Dedifferentiated amniotic fluid mesenchymal stem cell (primary cell): ENCODE measurements around the gene COL8A1.
A peak's percentile ranks its signal among the peaks of the same experiment; 100 is the strongest.

Experiments
- DNase-seq: peaks from one replicate; pipeline ENCODE4 v3.0.0-alpha.2; 2016; ENCODE audit errors: extremely low spot score

Gene COL8A1

DNA sequence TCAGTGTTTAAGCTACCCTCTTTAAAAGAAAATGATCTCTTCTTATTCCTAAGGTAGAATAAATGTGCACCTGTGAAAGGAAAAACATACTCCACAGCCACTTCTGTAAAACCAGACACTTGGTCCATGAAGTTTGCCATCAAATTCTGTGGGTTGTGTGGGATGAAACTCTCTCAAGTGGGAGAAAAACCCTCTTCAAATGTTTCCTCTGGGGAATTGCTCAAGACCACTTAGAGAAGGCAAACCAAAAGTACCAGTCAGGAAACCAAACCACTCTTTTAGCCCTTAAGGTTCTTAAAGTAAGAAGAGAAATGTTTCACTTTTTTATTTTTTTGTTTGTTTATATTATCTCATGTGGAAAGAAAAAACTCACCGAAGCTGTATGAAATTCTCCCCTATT lies 1.2 kb downstream of the COL8A1 start:
- DNase-seq: no peak

DNA sequence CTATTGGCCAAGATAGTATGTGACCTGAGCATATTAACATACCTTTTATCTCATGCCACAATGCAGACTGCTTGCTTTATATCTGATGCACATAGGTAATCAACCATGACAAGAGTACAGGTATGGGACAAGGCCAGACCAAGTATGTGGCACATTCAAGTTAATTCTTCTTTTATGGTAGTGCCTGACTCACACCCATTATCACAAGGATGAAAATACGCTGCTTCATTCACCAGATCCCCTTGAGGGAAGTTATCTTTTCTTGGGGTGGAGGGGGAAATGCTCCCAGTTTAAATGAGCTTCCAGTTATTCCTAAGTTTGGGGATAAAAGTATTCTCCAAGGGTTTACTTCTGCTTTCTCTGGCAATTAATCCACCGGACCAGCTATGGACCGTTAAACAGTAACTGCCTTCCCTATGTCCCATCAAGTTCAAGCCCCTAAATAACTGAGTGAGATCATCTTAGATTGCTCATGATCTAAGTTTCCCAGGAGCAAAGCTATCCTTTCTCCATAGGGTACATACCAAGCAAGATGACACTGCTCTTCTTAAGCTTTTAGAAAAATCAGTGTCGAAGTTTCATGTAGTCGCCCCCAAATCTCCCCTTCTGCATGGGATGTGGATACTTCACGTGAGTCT lies 1.9 kb downstream of the COL8A1 start:
- no peak for DNase-seq

DNA sequence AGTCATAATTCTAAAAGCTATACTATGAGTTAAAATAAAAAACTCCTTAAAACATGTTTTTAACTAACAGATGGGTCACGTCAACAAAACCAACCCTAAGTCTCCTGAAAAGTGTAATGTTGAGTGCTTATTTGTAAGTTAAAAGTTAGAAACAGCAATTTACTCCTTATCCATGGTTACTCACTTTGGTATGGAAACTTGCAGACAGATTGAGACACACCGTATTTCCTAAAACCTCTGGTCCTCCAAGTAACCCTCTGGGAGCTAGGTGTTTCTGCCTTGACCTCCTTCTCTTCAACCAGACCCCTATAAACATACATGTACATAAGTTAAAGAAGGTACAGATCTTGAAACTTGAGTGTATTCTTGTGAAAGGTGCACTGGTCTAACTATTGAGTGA lies 3.1 kb downstream of the COL8A1 start:
- DNase-seq: no peak

DNA sequence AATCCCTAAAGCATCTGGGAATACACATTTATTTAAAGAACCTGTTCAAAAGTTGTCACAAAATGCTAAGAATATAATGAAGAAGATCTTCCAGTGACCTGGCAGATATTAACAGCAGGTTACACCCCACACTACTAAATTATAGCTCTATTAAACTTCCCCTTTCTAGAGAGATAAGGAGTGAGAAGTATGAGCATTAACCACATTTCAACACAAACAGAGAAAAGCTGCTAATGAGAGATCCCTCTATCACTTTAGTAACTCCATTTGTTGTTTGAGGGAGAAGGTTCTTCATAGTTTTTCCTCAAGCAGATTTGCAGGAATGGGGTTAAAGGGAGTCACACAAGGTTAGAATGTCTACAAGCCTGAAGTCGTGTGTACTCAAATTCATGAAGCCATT lies 3.6 kb downstream of the COL8A1 start:
- DNase-seq: no peak

DNA sequence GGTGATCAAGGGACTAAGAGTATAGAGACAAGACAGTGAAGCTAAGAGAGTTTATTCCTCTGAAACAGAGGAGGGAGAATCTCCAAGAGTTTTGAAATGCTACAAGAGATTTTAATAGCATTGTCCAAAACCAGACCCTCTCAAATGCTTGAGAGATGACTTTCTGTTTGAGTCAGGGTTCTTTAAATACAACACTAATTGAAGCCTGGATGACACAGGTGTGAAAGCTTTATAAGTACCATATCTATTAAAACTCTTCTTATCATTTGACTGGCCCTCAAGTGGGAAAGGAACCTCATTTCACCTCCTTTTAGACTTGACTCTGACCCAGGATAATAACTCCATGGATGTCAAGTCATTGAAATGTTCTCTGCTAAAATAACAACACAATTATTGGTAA lies 5.6 kb downstream of the COL8A1 start:
- no peak for DNase-seq

DNA sequence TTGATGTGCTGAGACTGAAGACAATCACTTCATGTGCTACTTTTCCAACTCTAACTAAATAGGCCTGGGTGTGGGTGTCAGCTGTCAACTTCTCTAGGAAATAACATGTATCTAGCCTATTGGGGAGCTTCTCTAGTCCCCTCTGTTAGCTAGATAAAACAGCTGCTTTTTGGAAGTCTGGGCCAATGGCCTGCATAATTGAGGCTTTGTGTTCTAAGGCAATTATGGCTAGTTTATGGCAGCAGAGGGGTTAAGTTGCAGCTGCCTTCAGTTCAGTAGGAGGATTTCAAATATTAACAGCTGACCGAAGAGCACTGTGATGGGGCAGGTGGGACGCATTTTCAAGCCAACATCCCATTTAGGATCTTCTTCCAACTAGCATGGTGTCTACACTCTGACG lies 6.4 kb downstream of the COL8A1 start:
- DNase-seq: no peak

DNA sequence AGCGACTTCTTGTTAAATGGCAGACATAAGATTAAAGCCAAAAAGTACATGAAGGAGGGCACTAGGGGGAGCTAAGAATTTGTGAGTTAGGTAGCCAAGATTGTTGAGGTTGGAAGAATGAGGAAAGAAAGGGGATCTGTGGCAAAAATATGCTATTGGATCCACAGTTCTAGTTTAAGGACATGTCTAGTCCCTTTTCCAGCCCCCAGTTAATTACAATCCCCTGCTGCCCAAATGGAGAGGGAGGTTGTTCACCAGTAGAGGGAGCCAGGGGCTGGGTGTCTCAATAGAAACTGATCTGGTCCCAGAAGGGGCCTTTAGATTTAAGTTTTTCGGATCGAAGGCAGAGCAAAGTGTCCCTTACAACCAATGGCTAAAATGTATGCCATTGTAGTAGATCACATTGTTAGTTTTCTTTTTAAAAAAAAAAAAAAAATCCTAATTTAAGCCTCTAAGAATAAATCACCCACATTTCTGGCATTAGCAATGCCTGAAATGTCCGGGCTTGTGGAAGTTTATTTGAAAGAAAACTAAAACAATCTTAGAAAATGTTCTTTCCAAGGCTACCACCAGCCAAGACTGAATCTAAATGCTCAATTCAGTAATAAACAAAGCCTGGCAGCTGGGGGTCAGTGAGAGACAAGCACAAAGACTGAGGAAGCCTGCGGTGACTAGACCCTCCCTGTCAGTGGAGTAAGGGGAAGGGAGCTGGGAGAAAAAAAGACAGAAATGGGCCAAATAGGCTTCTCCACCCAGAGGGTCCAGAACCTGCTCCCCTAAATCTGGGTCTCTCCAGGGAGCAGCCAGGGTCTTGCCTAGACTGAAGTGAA lies 7.1 kb downstream of the COL8A1 start:
- DNase-seq: peak; percentile 47

DNA sequence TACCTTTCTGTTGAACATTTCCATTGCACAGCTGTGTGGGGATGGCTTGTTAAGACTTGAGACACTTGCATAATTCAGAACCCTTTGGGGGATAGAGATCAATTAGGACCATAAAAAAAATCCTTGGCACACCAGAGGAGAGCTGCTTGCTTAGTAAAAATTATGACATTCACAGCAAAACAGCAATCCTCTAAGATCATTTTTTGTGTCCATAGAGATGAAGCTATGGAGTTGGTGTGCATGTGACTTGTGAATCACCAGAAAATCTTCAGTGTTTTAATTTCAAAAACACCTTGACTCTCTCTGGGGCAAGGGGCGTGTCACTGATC lies 7.7 kb downstream of the COL8A1 start:
- no peak for DNase-seq

DNA sequence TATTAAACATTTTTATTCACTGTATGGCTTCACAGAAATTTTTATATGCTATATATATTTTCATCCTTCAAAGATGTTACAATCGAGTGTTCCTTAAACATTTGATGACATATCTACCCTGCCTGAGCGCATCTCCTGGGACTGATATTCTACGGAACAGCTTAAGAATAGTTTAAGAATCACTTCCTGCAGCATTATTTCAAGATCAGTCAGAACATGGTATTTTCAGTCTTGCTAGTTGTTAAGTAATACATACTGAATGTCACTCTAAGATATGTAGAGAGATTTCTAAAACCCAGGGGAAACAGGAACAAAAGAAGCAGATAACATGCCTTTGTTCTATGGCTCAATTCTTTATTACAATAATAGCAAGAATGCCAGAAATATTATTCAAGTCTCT lies 8.7 kb downstream of the COL8A1 start:
- no peak for DNase-seq

DNA sequence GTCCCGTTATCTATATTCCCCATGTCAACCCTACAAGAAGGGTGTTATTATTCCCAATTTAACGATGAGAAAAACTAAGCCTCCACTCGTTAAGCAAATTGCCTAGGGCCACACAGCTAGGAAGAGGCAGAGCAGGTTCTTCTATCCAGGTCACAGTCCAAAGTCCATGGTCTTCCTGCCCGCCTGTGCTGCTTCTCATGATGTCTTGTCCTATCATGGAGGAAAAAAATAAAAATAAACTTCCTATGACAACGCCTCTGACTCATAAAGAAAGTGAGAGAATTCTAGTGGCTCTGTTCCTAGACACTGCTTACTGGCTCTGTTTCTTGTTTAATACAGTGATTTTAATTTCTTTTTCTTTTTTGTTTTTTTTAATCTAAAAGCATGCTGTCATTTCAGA lies 9.7 kb downstream of the COL8A1 start:
- no peak for DNase-seq

DNA sequence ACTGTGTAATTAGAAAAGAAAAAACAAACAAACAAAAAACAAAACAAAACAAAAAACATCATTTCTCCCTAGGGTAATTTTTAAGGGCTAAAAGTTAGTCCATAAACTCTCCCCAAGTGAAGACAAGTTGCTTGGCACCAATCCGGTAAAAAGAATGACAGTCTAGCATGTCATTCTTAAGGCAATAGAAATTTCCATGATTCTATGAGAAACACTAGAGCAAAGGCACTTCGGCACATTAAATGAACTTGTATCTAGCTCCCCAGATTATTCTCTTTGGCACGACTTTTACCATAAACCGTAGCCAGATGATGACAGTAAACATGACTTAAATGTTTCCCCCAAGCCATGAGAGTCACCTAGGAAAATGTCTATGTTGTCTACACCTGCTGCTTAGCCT lies 10.1 kb downstream of the COL8A1 start:
- no peak for DNase-seq

DNA sequence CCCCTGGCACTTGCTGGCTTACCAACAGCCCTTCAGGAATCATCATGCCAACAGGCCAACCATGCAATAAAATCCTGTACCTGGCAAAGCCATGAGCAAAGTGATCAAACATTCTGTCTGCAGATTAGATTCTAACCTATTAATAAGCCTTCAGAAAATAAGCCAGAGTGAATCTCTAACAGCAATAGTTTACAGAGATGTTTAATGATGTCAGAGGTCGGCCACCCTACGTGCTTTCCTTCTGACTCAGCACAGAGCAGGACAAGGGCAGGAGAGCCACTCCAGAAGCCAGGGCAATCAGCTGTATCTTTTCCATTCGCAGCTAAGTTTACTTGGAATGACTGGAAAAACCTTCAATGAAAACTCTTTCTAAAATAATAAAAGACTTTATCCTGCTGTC lies 13.1 kb downstream of the COL8A1 start:
- DNase-seq: no peak

DNA sequence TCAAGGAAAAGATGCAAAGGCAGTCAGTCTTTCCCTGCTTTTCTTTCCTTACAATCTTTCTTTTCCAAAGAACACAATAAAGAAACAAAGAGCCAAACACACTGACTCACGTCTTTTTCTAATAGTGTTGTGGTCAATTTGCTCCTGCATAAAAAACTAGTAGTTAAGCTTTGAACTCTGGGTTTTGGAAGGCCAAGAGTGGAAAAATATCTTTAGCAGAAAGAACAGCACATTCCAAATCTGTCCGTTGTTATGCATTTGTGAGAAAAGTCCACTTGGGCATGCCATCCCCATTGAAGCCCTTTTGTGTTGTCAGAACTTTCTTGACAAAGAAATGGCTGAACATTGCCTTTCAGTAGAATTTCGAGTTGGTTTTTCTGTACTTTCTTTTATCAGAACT lies 18.2 kb downstream of the COL8A1 start:
- no peak for DNase-seq

DNA sequence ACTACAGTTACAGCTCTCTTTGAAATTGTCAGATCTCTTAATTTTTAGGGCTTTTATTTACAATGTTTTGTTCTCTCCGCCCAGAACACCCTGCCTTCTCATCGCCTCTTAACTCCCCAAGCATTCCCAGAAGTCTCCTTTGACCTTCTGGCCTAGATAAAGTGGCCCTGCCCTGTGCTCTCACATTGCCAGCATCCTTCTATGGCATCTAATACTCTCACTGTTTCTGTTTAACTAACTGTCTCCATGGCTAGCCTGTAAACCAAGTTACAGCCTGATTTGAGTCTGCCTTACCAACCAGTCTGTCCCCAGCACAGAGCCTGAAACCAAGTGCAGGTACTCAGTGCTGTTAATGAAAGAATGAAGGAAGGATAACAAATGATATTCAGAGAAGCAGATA lies 19.9 kb downstream of the COL8A1 start:
- no peak for DNase-seq

DNA sequence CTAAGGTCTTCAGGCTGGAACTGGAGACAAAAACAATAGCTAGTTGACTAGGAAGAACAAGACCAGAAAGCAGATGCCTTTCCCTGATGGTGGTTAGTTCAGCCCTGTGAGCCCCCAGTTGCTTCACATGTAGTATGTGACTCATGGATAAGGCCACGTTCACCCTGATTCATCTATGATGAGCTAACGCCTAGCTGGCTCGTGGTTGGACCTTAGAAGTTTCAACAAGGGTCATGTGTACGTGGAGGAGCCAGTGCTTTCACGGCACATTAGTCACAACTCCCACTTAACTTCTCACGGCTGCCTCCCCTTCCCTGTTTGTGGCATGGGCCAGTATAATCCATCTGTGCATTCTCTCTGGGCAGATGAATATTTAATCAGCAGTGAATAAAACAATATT lies 20.6 kb downstream of the COL8A1 start:
- peak; percentile 83 for DNase-seq

DNA sequence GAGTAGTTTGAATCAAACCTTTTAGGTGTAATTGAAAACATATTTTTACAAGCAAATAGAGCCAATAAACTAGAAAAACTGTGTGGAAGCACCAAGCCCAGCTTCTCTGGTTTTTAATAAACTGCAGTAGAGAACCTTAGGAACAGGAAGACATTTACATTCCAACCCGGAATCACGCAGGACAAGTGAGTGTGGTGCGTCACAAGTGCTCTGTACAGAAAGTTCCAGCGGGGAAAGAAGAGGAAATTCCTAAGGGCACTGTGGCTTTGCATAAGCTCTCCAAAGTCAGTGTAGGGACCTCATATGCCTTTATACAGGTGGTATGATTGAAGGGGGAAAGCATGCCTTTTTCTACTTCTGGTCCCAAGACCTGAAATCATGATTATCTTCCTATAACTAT lies 21.6 kb downstream of the COL8A1 start:
- DNase-seq: no peak

DNA sequence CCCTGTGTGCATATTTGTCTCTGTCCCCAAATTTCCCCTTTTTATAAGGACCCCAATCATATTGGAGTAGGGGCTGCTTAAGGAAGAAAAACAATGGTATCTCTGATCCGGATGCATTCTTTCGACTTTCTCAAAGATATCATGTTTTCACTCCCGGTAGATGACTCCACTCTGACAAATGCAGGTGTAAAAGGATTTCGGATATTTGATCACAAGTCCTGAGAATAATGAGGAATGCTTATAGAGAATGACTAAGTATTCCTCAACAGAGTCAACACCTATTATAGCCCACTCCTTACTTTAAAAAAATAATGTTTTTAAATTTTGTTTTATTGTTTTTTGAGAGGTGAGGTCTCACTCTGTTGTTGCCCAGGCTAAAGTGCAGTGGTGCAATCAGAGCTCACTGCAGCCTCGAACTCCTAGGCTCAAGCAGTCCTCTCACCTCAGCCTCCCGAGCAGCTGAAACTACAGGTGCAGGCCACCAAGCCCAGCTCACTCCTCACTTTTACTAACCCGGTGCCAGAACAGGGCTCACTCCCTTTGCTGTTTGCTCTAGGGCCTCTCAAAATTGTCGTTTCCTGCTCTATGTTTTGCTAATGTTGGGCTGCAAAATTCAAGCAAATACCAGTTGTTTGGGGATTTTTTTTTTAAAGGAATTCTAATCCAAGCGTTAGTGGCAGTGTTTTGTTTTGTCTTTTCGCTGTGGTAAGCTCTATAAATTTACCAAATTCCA lies 24.6 kb downstream of the COL8A1 start:
- DNase-seq: no peak

DNA sequence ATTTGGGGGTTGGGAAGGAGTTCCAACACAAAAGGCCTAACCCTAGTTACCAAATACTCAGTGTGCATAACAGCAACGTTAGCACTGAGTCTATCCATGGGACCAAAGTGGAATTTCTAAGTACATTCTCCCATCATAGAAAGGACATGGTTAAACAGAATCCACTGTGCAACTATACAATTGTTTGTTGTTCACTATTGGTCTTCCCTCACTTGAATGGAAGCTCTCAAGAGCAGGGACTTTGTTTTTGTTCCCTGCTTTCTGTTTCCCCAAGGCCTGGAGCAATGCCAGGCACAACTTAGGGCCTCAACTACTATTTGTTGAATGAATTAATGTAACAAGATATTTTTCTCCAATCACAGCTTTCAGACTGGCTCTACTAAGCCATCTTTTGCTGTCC lies 25.6 kb downstream of the COL8A1 start:
- DNase-seq: no peak

DNA sequence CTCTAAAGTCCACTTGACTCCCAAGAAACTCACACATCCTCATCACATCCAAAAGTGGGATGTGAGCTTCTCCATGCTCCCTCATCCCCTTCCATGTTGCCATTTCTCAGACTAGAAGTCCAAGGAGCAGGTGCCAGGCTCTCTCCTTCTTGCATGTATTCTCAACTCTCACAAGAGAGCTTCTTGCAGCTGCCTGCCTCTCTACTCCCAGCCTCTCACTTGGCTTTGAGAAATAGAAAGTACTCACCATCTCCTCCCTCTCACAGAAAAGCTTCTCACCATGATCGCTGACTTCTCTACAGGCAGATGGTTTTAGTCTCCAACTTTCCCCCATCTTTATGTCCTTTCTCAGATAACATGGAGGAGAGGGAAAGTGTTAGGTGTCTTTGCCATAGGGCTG lies 26.6 kb downstream of the COL8A1 start:
- no peak for DNase-seq

DNA sequence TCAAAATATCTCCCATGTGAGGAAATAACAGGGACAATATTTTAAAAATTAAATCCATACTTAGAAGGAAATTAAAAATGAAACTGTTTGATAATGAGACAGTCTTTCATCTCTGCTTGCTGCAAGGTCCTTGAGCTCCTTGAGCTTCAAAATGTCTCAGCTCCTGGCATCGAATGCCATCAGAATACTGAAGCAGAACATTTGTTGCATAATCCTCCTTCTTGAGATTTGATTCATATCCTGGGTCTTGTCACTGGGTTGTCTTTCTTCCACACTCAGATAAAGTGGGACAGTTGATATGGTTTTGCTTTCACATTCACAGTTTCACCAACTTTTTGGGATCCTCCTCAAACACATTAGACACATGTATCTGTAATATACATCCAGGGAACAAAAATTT lies 27.8 kb downstream of the COL8A1 start:
- DNase-seq: no peak

DNA sequence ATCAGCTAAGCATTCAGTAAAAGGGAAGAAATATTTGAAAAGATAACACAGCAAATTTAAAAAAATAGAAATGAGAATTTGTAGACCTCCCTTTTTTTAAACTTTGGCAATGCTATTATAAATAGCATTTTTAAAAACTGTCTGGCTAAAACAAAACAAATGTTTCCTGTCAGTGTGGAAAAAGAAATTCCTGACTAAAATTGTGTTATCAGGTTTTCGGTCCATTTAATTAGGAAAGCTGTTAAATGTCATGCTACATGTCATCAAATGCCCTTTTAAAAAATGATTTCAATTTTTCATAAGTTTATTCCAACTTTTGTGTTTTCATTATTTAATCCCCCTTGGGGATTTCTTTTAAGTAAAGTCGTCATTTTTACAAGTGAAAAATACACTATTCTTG lies 29.6 kb downstream of the COL8A1 start:
- DNase-seq: no peak

DNA sequence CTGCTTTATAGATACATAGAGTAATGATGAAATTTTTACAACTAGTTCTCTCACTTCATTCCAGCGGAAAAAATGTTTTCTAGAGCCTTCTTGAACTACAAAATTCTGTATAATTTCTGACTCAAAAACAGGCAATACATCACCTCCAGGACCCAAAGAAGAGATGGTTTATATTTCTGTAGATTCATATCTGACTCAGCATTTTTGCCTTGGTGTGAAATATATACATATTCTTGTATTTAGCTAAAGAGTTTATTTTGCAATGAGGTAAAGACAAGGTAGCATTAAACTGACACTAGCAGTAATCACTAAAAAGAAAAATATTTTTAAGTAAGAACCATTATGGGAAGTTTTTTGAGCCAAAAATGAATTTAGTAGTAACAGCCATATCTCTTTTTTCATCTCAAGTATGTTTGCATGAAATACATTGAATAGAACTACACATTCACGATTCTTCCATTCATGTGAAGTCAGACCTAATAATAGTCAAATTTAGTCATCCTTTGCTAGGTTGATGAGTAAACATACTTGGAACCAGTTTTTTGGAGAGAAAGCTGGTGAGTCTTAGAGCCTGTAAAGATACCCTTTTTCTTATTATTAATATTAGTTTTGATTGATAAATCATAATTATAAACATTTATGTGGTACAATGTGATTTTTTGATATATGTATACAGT lies 31.6 kb downstream of the COL8A1 start:
- DNase-seq: peak; percentile 65

DNA sequence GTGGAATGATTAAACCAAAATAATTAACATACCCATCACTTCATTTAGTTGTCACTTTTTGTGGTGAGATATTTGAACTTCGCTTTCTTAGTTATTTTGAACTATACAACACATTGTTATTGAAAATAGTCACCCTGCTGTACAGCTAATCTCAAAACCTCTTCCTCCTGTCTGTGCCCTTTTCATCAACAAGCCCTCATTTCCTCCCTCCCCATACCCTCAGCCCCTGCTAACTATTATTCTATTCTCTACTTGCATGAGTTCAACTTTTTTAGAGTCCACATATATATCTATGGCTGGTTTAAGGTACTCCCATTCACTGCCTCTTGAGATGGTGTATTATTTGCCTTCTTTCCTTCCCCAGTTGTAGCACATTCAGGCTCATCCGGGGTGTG lies 32.2 kb downstream of the COL8A1 start:
- DNase-seq: no peak
